HepG2 (cell line): ENCODE data around the gene SH3YL1. TPM values are rescaled to one million over a fixed set of nuclear protein-coding genes. Genes with fewer than 3 reads are reported as not detected.

Experiments
- ATF5 ChIP-seq: sonication (generic); formaldehyde crosslinking; IDR thresholded peaks from 2 replicates; pipeline ENCODE4 v1.4.0; 2020; ENCODE audit warnings: mild to moderate bottlenecking, low read depth, missing genetic modification reagents
- CREM ChIP-seq, 2 experiments: sonication (generic) in 1 of 2; formaldehyde crosslinking in 1 of 2; IDR thresholded peaks; 2 replicates each; pipeline versions ENCODE4 v1.4.0 to v1.6.1; 2016 to 2020; ENCODE audit warnings: antibody characterized with exemption in 1 of 2, mild to moderate bottlenecking in 1 of 2, missing genetic modification reagents in 1 of 2
- ETV5 ChIP-seq: IDR thresholded peaks from 2 replicates; pipeline ENCODE4 v1.6.1; 2018; ENCODE audit warnings: missing biosample characterization, missing genetic modification reagents, inconsistent platforms, borderline replicate concordance
- HCFC1 ChIP-seq: fragments of 150-350 bp; IDR thresholded peaks from 2 replicates; pipeline ENCODE4 v1.6.1; 2014; ENCODE audit warnings: low read depth, low read length
- IRF9 ChIP-seq: sonication (generic); formaldehyde crosslinking; IDR thresholded peaks from 2 replicates; pipeline ENCODE4 v1.8.0; 2022; ENCODE audit warnings: missing genetic modification reagents, mild to moderate bottlenecking, borderline replicate concordance
- JDP2 ChIP-seq: sonication (generic); formaldehyde crosslinking; IDR thresholded peaks from 2 replicates; pipeline ENCODE4 v1.8.1; 2022; ENCODE audit warnings: missing genetic modification reagents, borderline replicate concordance
- KLF13 ChIP-seq: sonication (generic); formaldehyde crosslinking; IDR thresholded peaks from 2 replicates; pipeline ENCODE4 v1.4.0; 2020; ENCODE audit warnings: mild to moderate bottlenecking, missing genetic modification reagents
- MAX ChIP-seq: IDR thresholded peaks from 2 replicates; pipeline ENCODE4 v1.6.1; 2012; ENCODE audit warnings: inconsistent platforms
- MTA3 ChIP-seq: sonication (generic); formaldehyde crosslinking; IDR thresholded peaks from 2 replicates; pipeline ENCODE4 v1.4.0; 2020; ENCODE audit warnings: missing genetic modification reagents
- POGK ChIP-seq: sonication (generic); formaldehyde crosslinking; conservative IDR thresholded peaks from 2 replicates; pipeline ENCODE4 v1.8.0; 2022; ENCODE audit warnings: mild to moderate bottlenecking, moderate library complexity, missing genetic modification reagents
- SMC3 ChIP-seq: IDR thresholded peaks from 2 replicates; pipeline ENCODE4 v1.6.1; 2011; ENCODE audit warnings: low read length, improper control_type of control experiment
- TFDP1 ChIP-seq: IDR thresholded peaks from 2 replicates; pipeline ENCODE4 v1.6.1; 2016; ENCODE audit warnings: missing compliant biosample characterization, missing genetic modification reagents, borderline replicate concordance
- XRCC5 ChIP-seq: fragments of 200-400 bp; formaldehyde crosslinking; optimal IDR thresholded peaks from 2 replicates; pipeline ENCODE3; 2017; ENCODE audit warnings: mild to moderate bottlenecking, low read length
- ZKSCAN8 ChIP-seq: IDR thresholded peaks from 2 replicates; pipeline ENCODE4 v1.6.1; 2016; ENCODE audit warnings: borderline replicate concordance, missing genetic modification reagents, missing compliant biosample characterization
- ZNF224 ChIP-seq: sonication (generic); formaldehyde crosslinking; IDR thresholded peaks from 2 replicates; pipeline ENCODE4 v1.5.0; 2020; ENCODE audit warnings: mild to moderate bottlenecking, missing genetic modification reagents
- ZNF501 ChIP-seq: sonication (generic); formaldehyde crosslinking; IDR thresholded peaks from 2 replicates; pipeline ENCODE4 v1.5.1; 2020; ENCODE audit warnings: mild to moderate bottlenecking, moderate library complexity, missing genetic modification reagents
- ZNF740 ChIP-seq: sonication (generic); formaldehyde crosslinking; IDR thresholded peaks from 2 replicates; pipeline ENCODE4 v1.4.0; 2020; ENCODE audit warnings: missing genetic modification reagents
- ZNF891 ChIP-seq: sonication (generic); formaldehyde crosslinking; IDR thresholded peaks from 2 replicates; pipeline ENCODE4 v1.5.0; 2020; ENCODE audit warnings: mild to moderate bottlenecking, missing genetic modification reagents
- ZSCAN9 ChIP-seq: IDR thresholded peaks from 2 replicates; pipeline ENCODE4 v1.6.1; 2016; ENCODE audit warnings: borderline replicate concordance
- polyA plus RNA-seq, 8 experiments: library from polyadenylated mRNA; depleted of rRNA in 3 of 8; stranded (reverse) in 7 of 8; unstranded in 1 of 8; fragments of >200 nt; fragmentation: Illumina TruSeq in 4 of 8; extraction: Trizol in 4 of 8; gene quantifications; 2 replicates each; pipeline versions ENCODE4 v1.2.1 to v1.2.3, GENCODE V29; 2011 to 2016; ENCODE audit warnings: low read depth in 4 of 8, missing spikeins in 1 of 8, mixed read lengths in 1 of 8; ENCODE audit not compliant: insufficient read depth in 1 of 8
- total RNA-seq, 5 experiments: library from RNA; depleted of rRNA; stranded (reverse); fragments of >200 nt; fragmentation: Illumina TruSeq; extraction: Trizol; gene quantifications; 2 replicates each; pipeline ENCODE4 v1.2.3, GENCODE V29; 2016; ENCODE audit warnings: low read depth in 1 of 5

The SH3YL1 gene
- total and polyA plus RNA-seq, 2 of the 13 experiments (the other 11 are each of a cell fraction or from before 2014, with no cell fraction given) = 13.0 to 48.2 TPM

- TF ChIP-seq CREM (IDR thresholded peaks at IDR 0.05) = peak; percentile 98
- TF ChIP-seq CREM (CRISPR knock-in tag; IDR thresholded peaks at IDR 0.05) = no peak
- TF ChIP-seq TFDP1 (CRISPR knock-in tag) = peak; percentile 71; the same call in 1 of the 2 replicates
- peak; percentile 95 for TF ChIP-seq POGK (CRISPR knock-in tag)
- TF ChIP-seq MTA3 = no peak
- TF ChIP-seq ZNF891 = no peak
- TF ChIP-seq HCFC1 = no peak
- peak; percentile 99 for TF ChIP-seq ZSCAN9 (CRISPR knock-in tag)
- peak; percentile 100 for TF ChIP-seq ETV5 (CRISPR knock-in tag)
- TF ChIP-seq ATF5 (CRISPR knock-in tag) = no peak
- TF ChIP-seq ZKSCAN8 (CRISPR knock-in tag) = peak; percentile 99
- TF ChIP-seq SMC3 = peak; percentile 82
- TF ChIP-seq MAX = peak; percentile 89
- TF ChIP-seq IRF9 = peak; percentile 74
- TF ChIP-seq JDP2 (CRISPR knock-in tag) = peak; percentile 68; the same call in 1 of the 2 replicates
- TF ChIP-seq KLF13 (CRISPR knock-in tag) = no peak
- peak; percentile 49; the same call in 1 of the 2 replicates for TF ChIP-seq ZNF740 (CRISPR knock-in tag)
- peak; percentile 75 for TF ChIP-seq XRCC5
- peak; percentile 97 for TF ChIP-seq ZNF501 (CRISPR knock-in tag)
- TF ChIP-seq ZNF224 = 0 out of 2 replicates have a peak, but pooled peaks have one; percentile 56
Measured at GRCh38 chr2:260507-261161, 3.2 kb downstream of the SH3YL1 start (continued).
